Activated CD4-positive, alpha-beta T cell treated with anti-CD3 and anti-CD28 coated beads, Interleukin-2, amount 50 U/mL, for 24 hours (primary cell): ENCODE results near the gene SLC38A9.
A peak's percentile ranks its signal among the peaks of the same experiment; 100 is the strongest.

Experiments used
- DNase-seq, 2 donors: peaks; one replicate each; pipeline ENCODE4 v3.0.0-alpha.2; 2020; ENCODE audit warnings: low read depth in 1 of 2, low spot score in 1 of 2

Gene SLC38A9

DNA sequence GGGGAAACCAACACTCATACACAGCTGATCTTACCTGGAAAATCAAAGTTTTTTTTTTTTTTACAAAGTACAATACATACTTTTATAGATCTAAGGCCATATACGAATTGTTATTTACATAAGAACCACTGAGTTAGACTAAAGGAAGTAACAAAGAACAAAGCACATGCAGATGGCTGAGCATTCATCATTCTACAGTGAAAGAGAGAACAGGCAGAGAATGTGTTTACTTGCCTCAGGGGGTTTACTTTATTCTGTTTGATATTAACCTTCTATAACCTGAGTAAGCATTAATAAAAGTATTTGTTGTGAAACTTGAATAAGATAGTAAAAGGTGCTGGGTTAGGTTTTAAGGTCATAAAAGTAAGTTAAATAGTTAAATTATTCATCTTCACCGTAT lies 54.7 kb downstream of the SLC38A9 start:
- DNase-seq = no peak

DNA sequence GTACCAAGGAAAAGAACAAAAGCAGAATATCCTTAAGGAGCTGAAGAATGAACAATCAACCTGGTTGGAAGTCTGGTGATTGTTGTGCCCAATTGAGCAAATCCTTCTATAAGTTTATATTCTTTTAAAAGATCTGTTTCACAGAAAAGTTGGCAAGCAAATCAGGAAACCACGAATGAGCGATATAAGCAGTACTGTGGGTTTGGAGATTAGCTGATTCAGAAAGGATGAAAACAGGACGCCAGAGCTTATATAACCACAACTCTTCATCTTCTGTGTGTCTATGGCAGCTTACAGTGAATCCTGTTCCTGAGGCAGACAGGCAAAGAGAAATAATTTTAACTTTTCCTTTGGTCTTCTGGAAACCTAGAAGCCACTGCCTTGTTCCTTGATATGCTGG lies 61.7 kb downstream of the SLC38A9 start:
- DNase-seq = peak in 1 of 2 donors; percentile 0

DNA sequence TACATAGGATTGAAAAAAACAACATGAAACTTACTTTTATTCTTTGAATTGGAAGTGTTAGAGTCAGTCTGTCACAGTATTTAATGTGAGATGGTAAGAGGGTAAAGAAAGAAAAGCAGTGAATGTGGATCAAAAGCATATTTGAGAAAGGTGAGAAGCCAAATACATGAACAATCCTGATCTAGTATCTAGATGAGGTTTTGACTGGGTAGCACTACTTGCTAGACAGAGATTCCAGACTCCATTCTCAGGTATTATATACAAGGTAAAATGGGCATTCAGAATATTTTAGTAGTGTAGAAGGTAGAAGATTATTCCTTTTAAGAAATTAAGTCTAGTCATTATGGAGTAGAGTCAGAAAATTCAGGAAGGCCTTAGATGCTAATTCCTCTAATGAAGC lies 62.2 kb downstream of the SLC38A9 start:
- no peak for DNase-seq

DNA sequence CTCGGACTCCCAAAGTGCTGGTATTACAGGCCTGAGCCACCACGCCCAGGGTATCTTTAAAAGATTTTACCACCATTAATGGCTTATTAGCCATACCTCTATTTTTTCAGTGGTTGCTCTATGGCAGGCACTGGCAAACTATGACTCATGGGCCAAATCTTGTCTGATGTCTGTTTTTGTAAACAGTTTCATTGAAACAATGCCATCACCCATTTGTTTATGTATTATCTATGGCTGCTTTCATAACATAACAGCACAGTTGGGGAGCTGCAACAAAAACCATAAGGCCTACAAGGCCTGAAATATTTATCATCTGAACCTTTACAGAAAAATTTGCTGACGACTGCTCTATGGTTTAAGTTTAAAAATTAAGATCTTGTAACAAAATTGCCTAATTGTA lies 66.8 kb downstream of the SLC38A9 start:
- no peak for DNase-seq

DNA sequence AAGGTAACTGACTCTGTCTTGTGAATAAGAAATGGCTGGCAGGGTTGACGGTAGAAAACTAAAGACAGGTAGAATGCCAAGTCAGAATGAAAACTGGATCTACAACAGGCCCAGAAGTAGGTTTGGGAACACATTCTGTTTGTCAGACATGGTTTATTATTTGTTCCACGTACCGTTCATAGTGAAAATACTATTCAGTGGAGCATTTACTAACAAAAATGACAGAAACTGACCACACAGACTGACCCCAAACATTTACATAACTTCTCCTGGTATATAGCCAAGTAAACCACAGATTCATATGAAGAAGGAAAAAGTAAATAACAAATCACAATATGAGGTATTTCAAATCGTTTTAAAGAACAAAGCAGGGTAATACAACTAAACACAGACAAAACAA lies 73.7 kb downstream of the SLC38A9 start:
- no peak for DNase-seq

DNA sequence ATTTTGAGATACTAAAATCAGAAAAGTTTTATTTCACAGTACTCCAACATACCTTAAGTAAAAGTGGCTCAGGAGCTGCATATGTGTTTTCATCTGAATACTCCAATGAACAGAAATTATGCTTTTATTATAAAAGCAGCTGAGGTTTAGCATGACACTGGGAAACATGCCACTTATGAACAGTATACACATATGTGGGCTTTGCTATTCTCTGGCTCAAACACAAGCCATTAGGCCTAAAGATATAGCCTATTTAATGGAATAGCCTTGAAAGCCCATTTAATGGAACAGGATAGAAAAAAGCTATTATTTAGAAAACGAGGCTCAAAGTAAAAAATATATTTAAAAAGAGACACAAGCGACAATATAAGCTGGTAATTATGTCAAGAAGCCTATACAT lies 74.1 kb downstream of the SLC38A9 start:
- DNase-seq = no peak

DNA sequence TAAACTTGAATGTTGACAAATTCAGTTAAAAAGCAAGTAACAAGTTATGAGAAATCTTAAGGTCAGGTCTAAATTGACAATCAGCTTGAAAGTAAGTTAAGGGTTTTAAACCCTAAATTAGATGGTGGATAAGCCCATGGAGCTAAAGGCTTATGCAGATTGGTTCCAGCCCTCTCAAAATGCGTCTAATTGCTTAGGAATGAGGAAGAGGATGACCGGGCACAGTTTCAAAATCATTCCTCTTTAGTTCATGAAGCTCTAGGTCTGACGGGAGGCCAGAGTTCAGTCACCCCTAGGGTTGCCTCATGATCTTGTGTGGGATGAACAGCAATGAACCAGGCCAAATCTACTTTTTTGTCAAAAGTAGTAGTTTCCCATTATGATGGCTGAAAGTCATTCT lies 75.4 kb downstream of the SLC38A9 start:
- no peak for DNase-seq

DNA sequence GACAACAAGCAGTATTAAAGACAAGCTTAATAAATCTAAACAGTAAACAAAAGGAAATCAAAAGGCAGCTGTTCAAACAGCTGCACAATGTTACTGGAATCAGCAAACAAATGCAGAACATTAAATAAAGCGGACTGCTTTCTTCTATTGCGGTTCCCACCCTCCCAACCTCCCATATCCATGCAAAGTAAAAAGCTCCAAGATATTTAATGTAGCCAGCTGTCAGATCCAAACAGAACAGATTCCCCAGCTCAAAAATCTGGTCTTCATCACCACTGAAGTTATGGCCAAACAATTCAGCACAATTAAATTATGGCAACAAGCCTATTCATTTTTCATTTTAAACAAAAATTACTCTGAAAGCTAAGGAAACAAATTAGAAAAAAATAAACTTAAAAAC lies 75.9 kb downstream of the SLC38A9 start:
- DNase-seq = no peak

DNA sequence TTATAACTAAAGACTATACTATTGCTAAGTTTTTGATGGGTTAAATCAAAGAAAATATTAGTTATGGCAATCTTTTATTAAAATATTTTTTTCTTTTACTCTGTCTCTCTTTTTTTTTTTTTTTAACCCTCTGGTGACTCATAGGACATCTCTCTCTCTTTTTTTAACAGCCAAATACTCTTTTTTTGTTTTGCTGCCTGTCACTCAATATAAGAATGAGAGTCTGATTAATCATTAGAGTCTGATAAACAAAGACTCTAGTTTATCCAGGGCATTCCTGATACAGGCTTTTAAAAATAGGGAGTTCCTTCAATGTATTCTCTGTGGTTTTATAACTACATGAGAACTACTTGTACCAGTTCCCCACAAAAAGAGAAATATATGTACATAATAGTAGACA lies 77.3 kb downstream of the SLC38A9 start:
- DNase-seq = no peak

DNA sequence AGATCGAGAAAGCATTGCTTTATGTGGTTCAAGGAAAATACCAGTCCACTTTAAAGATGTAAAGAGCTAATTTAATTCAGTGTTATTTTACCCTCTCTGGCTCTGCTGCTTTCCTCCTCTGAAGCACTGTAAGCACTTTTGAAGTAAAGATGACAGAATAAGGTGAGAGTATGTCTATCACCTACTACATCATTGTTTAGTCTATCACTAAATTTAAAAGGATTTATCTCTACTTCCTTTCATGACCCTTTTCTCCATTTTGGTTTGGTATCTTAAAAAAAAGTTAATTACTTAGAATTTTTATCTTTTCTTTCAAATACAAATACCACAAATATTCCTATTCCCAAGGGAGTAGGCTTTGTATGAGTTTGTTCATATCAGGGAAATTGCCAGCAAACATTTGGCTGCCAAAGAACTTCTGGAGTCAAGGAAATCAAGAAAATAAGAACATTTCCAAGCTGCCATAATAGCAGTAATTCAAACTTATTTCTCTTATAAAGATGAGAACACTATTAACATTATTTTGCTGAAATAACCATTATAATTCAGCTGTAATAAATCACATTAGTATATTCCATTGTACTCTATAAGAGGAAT lies 77.8 kb downstream of the SLC38A9 start:
- DNase-seq = no peak

DNA sequence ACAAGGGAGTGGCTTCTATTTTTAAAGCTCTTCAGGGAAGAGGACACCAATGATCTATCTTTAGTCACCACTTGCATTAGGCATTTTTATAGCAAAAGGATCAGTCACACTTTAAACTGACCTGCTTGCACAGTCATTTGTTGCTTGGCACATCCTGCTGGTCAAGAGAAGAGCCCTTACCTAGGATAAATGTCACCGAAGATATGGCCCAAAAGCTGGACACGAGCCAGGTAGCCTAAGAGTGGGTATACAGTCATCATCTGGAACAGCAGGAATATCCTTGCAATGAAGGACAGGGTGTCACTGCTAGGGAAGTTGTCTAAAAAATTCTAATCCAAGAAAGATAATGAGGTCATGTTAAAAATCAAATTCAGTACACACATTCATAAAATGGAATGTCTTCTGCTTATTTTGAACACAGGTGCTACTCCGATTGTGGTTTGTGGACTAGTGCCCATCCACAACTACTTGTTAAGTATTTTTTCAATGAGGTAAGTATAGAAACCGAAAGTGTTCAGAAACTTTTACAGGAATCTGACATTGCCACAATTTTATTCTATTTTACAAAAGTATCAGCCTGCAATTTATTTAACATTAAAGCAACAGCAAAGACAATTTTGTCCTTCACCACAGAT lies 78.4 kb downstream of the SLC38A9 start:
- DNase-seq = no peak

DNA sequence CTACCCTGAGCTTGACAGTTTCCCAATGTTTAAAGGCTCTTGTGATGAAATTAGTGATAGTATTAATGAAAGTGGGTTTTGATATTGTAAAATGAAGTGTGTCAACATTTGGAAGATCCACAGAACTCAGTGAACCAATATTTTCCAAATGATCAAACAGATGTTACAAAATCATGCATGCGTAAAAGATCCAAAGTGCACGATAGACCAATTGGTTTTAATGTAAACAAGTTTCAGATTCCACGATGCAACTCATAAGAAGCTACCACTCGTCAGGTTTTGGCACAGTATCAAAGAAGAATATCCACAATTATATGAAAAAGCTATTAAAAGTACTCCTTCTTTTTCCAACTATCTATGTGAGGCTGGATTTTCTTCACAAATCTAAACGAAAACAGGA lies 82.3 kb downstream of the SLC38A9 start:
- DNase-seq = no peak

DNA sequence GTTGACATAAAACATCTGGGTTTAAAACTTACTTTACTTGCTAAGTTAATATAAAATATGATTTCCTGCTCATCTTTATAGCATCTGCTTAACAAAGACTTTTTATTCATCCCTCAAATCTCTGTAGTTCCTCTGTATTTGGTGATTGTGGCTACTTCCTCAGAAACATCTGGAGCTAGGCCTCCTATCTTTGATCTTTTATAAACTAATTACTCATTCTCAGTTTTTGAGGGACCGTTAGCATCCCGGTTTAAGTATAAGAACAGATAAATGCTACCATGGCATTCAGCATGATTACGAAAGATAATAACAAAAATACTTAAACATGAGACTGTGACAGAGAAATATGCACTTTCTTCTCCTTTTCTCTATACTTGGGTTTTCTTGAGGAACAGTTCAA lies 85.3 kb downstream of the SLC38A9 start:
- no peak for DNase-seq

DNA sequence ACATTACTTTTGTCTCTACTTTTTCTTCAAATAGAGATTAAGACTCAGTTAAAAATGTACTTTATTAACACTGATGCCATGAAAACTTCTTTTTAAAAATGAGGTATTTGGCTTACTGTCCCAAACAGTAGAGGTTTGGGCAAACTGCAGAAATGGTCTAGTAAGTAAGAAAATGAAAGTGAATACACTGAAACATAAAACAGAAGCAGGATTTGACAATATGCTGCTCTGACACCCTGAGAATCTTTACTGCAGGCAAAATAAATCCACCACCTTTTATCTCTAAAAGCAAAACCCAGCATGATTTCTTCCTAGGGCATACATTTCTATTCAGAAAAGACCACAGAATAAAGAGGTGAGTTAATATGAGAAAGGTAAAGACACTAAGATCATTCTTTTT lies 86.2 kb downstream of the SLC38A9 start:
- DNase-seq = no peak

DNA sequence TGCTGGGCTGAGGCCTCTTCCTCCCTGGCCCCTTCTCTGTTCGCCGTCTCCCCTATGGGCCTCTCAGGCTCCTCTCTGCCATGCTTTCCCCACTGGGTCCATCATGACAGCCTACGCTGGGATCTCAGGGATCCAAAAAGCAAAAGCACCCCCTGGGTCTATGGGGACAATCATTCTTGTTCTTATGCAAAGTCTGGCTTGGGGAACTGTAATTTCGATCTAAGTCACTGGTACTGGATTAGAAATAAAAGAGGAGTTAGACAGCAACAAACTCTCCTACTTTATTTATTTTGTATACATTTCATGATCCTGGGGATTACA lies 86.6 kb downstream of the SLC38A9 start:
- DNase-seq = no peak

DNA sequence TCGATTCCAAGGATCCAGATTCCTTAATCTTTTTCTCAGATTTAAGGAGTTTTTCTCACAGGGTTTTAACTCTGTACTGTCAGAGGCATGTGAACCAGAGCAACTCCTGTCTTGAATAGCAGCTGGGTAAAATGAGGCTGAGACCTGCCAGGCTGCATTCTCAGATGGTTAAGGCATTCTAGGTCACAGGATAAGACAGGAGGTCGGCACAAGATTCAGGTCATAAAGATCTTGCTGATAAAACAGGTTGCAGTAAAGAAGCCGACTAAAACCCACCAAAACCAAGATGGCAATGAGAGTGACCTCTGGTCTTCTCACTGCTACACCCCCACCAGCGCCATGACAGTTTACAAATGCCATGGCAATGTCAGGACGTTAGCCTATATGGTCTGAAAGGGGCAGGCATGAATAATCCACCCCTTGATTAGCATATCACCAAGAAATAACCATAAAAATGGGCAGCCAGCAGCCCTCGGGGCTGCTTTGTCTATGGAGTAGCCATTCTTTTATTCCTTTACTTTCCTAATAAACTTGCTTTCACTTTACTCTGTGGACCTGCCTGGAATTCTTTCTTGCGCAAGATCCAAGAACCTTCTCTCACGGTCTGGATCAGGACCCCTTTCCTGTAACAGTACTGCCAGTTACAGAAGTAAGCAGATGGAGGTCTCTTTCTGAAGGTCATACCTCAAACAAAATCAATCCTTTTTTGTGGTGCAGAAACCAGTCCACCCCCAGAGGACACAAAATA lies 87.1 kb downstream of the SLC38A9 start:
- no peak for DNase-seq

DNA sequence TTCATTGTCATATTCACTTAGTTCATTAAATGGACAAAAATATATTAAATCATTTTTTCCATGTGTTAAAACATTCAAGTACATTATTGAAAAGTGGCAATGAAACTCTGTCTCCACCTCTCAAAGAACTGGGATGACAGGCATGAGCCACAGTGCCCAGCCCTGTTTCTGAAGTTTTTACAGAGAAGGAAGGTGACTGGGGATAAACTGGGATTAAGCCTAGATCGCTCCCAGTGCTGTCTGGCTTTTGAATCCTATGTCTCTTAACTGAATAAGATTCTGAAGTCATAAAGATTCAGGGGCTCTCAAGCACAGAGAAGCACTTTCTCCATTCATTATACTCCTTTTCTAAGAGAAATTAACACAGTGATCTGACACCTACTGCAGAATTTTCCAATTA lies 88.3 kb downstream of the SLC38A9 start:
- DNase-seq = no peak

DNA sequence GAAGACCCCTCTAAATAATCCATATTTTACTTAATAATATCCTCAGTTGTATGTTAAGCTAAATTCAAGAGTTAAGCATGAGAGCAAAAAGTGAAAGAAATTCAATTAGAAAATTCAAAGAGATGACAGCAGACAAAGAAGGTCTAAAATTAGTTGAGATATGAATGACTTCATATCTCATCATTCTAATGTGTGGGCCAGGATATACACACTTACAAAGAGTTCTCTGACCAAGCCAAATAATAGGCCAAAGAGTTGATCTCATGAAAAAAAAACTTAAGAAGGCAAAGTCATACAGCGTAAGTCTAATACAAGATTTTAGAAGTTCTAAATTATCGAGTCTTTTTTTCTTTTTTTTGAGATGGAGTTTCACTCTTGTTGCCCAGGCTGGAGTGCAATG lies 89.7 kb downstream of the SLC38A9 start:
- no peak for DNase-seq

DNA sequence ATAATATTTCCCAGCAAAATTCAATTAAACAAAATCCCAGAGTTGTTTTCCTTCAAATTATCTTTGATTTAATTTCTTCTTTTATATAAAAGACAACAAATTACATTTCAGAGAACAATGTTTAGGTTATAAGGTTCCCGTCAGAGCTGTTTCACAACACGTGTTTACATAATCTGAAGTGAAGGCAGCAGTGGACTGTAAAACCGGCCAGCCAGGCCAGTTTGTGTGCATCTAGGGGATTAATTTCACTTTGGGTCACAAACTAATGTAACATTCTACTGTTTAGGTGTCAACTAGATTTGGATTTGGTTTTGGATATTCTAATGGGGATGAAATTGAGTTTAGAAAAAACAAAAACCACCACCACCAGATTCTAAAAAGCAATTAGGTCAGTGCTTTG lies 90.9 kb downstream of the SLC38A9 start:
- DNase-seq = no peak

DNA sequence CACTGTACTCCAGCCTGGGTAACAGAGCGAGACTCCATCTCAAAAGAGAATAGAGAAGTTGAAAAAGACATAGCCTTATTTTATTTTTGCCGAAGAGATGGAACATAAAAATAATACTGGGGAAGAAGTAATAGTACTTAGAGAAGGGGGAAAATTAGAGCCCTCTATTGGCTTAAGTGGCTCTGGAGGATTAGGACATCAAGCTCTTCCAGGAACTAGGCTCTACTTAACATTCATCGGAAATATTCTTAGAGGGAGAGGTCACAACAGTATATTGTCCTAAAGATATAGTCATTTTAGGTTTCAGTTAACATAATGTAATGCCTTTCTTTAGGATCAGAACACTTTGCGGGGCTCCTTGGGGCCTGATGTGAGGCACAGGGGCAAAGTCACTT lies 91.4 kb downstream of the SLC38A9 start:
- no peak for DNase-seq

DNA sequence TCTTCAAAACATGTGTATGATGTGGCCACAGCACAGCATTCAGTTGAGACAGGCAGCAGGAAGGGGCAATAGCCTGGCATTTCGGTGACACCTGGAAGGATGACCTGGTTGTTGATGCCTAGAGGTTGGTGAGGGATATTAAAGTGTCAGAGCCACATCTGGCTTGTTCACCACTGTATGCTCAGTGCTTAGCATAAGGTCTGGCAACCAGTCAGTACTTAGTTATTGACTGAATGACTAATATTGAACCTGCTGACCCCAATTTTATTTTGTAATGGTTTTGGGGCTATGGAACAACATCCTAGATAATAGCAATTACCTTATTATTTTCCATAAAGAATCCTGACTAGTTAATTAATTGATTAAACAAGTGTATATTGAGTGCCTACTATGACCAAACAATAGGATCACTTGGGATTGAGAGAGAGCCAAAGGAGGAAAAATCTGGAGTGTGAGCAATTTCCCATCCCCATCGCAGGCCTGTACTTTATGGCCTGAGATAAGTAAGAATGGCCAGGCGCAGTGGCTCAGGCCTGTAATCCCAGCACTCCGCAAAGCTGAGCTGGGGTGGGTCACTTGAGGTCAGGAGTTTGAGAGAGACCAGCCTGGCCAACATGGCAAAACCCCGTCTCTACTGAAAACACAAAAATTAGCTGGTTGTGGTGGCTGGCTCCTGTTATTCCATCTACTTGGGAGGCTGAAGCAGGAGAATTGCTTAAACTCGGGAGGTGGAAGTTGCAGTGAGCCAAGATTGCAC lies 91.9 kb downstream of the SLC38A9 start:
- no peak for DNase-seq

DNA sequence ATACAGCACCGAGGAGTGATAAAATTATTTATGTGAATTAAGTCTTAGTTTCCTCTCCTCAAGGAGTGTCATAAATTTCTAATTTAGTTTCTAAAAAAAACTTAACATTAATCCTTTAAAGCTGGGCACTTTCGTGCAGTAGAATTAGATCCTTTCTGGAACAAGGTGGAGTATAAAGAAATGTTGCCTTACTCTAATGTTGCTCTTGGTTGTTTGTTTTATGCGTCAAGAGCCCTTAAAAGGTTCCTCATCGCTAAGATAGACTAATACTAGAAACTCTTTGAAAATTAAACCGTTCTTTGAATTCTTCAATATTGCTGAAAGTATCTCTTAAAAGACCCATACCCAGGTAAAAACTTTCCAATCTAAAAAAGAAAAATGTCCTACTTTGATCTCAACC lies 93.8 kb downstream of the SLC38A9 start:
- DNase-seq = no peak
